SIG-M5 treated with dmso at 0.1 percent for 504 hours (cell line): ENCODE measurements around the gene SH3D21.

Source experiments
- DNase-seq: peaks from one replicate; lab custom pipeline; 2025; ENCODE audit not compliant: unreplicated experiment; lab: John Stamatoyannopoulos, UW

SH3D21 gene

GRCh38 chr1:36306210-36306901, at the start of gene SH3D21:
SH3D21 (plus strand) TSS chr1:36306368; CDS start chr1:36306421, 53 bp downstream.
- DNase-seq, result peak; percentile 13

- no peak for DNase-seq
Measured at GRCh38 chr1:36256558-36257374, 49.4 kb upstream of the SH3D21 start.

GRCh38 chr1:36257375-36257767, 48.8 kb upstream of the SH3D21 start:
- no peak for DNase-seq

GRCh38 chr1:36258960-36259344, 47.2 kb upstream of the SH3D21 start:
- no peak for DNase-seq

- peak; percentile 13 for DNase-seq
Measured at GRCh38 chr1:36268981-36269380, 37.2 kb upstream of the SH3D21 start.

GRCh38 chr1:36269408-36269838, 36.7 kb upstream of the SH3D21 start:
- DNase-seq, result no peak

DNA sequence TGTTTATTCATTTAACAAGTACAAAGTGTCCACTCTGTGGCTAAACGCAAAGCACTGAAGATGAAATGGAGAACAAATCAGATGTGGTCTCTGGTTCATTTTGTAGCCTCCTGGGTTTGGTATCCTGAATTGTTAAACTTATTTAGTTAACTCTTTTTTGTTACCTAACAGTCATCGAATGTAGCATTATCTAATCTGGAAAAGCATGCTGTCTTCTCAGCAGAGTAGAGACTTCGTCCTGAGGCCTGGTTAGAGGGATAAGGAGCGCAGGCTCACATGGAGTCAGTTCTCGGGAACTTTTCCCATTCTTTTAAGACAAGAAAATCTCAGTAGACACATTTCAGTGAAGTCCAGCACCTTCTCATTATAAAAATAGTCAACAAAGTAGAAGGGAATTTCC, 33.1 kb upstream of the SH3D21 start:
- no peak for DNase-seq

GRCh38 chr1:36274201-36274600, 32.0 kb upstream of the SH3D21 start:
- no peak for DNase-seq

DNA sequence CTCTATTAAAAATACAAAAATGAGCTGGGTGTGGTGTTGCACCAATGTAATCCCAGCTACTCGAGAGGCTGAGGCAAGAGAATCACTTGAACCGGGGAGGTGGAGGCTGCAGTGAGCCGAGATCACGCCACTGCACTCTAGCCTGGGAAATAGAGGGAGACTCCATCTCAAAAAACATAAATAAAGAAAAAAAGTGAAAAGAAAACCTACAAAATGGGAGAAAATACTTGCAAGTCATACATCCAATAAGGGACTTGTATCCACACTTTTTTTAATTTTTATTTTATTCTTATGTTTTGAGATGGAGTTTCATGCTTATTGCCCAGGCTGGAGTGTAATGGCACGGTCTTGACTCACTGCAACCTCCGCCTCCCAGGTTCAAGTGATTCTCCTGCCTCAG, 29.5 kb upstream of the SH3D21 start:
- no peak for DNase-seq

GRCh38 chr1:36279110-36279788, 26.9 kb upstream of the SH3D21 start:
- DNase-seq, result no peak

- DNase-seq, result no peak
Measured at GRCh38 chr1:36279789-36280296, 26.3 kb upstream of the SH3D21 start.

- no peak for DNase-seq
Measured at GRCh38 chr1:36284061-36284460, 22.1 kb upstream of the SH3D21 start.

- DNase-seq, result no peak
Measured at GRCh38 chr1:36284517-36284916, 21.7 kb upstream of the SH3D21 start.

GRCh38 chr1:36285443-36286101, 20.6 kb upstream of the SH3D21 start:
- peak; percentile 79 for DNase-seq

- no peak for DNase-seq
Measured at GRCh38 chr1:36286802-36287201, 19.4 kb upstream of the SH3D21 start.

- DNase-seq, result no peak
Measured at GRCh38 chr1:36287595-36287994, 18.6 kb upstream of the SH3D21 start.

GRCh38 chr1:36295390-36295789, 10.8 kb upstream of the SH3D21 start:
- DNase-seq, result no peak

GRCh38 chr1:36297062-36297461, 9.1 kb upstream of the SH3D21 start:
- DNase-seq, result no peak

DNA sequence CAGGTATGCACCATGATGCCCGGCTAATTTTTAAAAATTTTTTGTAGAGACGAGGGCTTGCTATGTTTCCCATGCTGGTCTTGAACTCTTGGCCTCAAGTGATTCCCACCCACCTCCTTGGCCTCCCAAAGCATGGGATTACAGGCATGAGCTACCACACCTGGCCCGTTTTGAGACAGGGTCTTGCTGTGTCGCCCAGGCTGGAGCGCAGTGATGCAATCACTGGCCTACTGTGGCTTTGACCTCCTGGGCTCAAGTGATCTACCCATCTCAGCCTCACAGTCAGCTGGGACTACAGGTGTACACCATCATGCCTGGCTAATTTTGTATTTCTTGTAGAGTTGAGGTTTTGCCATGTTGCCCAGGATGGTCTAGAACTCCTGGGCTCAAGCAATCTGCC, 7.5 kb upstream of the SH3D21 start:
- DNase-seq, result no peak

DNA sequence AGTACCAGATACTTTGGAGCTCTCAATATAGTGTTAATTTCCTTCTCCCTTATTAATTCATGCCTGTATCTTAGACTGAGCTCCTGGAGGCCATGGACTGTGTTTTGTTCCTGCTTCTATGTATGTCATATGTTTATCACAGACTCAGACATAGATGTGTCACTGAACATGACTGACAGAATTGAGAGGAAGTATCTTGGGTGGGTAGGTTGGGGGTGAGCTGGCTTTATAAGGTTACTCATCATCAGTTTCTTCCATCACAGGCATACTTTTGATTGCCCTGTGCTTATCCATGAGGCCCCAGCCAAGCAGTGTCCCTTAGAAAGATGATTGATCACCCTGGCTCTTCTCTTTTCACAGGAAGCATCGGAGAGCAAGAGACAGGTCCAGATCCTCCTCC, 5.6 kb upstream of the SH3D21 start:
- DNase-seq, result no peak

- no peak for DNase-seq
Measured at GRCh38 chr1:36301220-36301619, 4.9 kb upstream of the SH3D21 start.
